Hepatic stellate cell (primary cell): ENCODE results near the gene MTREX.

Experiments used
- DNase-seq: peaks from one replicate; pipeline ENCODE4 v3.0.0; 2011; ENCODE audit warnings: low spot score

MTREX gene

DNA sequence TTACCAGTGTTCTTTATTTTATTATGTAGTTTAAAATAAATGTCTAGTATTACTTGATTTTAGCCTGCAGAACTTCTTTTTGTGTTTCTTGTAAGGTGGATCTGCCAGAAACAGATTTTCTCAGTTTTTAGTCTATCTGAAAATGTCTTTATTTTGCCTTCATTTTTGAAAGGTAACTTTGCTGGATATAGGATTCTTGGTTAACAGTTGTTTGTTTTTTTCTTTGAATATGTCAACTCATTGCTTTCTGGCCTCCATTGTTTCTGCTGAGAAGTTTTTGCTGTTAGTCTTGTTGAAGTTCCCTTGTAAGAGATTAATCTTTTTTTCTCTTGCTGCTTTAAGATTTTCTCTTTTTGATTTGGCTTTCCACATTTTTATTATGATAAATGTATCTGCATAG, 75.5 kb downstream of the MTREX start:
- DNase-seq: no peak

DNA sequence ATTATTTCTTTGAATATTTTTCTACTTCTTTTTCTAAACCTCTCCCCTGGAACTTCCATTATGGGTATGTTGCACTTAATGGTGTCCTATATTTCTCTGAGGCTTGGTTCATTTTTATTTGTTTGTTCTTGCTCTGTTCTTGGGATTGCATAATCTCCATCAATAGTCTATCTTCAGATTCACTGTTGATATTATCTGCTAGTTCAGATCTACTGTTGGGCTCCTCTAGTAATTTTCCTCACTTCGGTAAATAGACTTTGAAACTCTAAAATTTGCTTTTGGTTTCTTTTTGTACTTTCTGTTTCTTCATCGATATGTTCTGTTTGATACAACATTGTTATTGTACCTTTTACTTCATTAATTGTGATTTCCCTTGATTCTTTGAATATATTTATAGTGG, 76.3 kb downstream of the MTREX start:
- no peak for DNase-seq

DNA sequence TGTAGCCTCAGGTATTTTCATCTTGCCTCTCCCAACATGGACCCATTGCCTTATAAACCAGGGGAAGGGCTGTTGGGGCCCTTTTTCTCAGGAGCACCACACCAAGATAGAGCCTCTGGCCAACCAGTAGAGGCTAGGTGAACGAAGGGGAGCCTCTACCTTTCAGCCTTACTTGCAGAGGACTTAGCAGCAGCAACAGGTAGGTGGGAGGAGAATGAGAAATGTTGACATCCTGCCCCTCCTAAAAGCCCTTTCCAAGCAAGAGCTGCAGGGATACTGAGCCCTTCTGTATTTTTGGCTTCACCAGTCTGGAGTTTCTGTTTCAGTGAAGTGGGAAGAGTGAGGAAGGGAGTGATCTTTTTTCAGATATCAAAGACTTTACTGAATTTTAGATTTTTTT, 77.4 kb downstream of the MTREX start:
- no peak for DNase-seq

- no peak for DNase-seq
Observed at GRCh38 chr5:55385846-55386245, 78.1 kb downstream of the MTREX start.

DNA sequence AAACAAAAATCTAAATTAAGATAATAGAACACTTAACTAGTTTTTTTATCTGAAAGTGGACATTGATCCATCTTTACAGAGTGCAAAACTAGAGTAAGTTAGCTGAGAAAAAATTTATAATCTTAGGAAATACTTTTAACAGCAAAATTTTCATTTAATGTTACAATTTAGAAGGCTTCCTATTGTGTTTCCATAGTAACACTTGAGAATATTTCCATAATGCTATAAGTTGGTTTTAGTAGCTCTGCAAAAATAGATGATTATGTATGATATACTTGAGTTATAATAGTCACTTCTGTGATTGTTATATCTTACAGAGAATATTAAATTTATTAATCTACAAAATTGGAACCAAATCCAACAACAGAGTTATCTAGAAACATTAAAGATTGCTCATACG, 78.6 kb downstream of the MTREX start:
- DNase-seq: no peak

GRCh38 chr5:55387865-55388264, 80.1 kb downstream of the MTREX start:
- no peak for DNase-seq

DNA sequence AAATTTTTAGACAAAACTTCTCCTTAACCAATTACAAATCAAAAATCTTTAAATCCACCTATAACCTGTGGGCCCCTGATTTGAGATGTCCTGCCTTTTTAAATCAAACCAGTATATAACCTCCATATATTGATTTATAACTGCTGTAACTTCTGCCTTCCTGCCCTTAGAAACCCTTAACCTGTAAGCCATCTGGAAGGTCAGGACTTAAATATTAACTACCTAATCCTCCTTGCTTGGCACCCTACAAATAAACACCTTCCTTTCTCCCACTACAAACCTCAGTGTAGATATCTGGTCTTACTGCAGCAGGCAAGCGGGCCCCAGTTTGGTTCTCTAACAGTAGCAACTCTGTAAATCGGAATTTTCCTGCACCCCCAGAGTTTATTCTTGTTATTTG, 83.9 kb downstream of the MTREX start:
- no peak for DNase-seq

DNA sequence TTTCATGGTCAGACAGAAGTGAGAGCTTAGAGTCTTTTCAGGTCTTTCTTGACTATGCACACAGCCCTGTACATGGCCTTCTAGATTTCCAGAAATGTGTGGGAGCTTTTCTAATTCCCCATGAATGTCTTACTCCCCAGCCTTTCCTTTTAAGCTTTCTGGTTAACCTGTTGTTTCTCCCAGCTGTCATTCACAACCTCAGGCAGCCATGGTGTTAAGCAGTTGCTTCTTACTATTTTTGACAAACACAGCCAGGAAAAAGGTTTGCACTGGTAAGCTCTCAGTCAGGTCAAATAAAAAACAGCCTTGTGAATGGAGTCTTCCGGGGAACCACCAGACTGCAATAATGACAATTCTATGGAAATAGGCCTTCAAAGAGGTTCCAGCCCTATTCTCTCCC, 84.9 kb downstream of the MTREX start:
- DNase-seq: no peak

GRCh38 chr5:55393501-55394175, 85.8 kb downstream of the MTREX start:
- DNase-seq: no peak

- DNase-seq: no peak
Observed at GRCh38 chr5:55402199-55402598, 94.4 kb downstream of the MTREX start.

DNA sequence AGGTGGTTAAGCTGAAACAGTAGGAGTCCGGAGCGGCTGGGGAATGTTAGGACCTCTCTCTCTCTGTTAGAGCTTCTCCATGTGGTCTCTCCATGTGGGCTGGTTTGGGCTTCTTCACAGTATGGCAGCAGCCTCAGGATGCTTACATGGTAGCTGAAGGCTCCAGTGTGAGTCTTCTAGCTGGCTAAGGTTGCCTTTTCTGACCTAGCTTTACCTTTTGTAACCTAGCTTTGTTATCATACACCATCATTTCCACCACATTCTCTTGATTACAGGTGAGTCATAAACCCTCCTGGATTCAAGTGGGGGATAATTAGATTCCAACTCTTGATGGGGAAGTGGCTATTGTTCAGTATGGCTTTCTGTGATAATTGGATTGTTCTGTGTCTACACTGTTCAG, 98.5 kb downstream of the MTREX start:
- no peak for DNase-seq

DNA sequence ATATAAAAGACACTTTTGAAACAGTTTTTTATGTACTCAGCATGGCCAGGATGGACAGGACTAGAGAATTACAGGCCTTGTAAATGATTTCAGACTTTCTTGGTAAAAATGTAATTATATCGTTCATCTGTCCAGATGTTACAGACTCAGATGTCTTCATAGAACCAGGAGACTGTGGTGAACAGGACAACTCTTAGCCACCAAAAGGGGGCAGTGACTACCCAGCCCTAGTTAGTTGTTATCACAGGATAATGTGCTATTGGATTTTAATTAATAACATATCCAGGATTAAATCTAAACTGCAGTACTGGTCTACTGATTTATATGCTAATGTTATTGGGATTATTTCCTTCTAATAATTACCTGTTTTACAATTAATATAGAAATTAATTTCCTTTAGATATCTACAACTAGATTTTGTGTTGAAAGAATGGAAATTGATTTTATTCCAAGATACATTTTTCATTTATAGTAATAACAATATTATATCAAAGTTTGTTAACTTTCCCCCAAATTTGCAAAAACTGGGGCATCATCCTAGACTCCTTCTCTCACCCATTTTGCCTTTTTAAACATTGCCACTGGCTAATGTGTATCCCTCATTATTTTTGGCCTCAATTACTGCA, 99.4 kb downstream of the MTREX start:
- DNase-seq: peak; percentile 19

- no peak for DNase-seq
Observed at GRCh38 chr5:55407984-55408383, 100.2 kb downstream of the MTREX start.

- DNase-seq: no peak
Observed at GRCh38 chr5:55409775-55410174, 102.0 kb downstream of the MTREX start.

GRCh38 chr5:55410845-55411244, 103.1 kb downstream of the MTREX start:
- no peak for DNase-seq

DNA sequence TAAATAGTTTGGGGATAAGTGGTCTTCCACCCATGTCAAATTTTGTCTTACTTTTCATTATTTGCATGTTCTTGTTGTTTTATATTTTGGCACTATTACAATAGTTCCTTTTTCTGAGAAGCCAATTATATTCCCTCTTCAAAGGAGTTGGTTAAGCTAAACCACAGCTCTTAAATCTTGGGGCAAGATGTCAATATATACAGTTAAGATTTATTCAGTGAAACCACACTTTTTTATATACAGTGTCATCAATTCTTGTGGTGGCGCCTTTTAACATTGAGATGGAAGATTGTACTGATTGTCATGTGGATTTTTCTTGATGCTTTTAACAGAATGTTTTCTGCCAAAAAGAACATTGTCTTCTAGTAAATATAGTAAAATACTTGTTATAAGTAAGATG, 104.1 kb downstream of the MTREX start:
- DNase-seq: no peak

GRCh38 chr5:55413644-55414043, 105.9 kb downstream of the MTREX start:
- no peak for DNase-seq

GRCh38 chr5:55415071-55415470, 107.3 kb downstream of the MTREX start:
- no peak for DNase-seq

- DNase-seq: no peak
Observed at GRCh38 chr5:55416306-55416705, 108.5 kb downstream of the MTREX start.

- DNase-seq: peak; percentile 15
Observed at GRCh38 chr5:55418994-55419968, 111.5 kb downstream of the MTREX start.

GRCh38 chr5:55421074-55421529, 113.3 kb downstream of the MTREX start:
- DNase-seq: no peak

DNA sequence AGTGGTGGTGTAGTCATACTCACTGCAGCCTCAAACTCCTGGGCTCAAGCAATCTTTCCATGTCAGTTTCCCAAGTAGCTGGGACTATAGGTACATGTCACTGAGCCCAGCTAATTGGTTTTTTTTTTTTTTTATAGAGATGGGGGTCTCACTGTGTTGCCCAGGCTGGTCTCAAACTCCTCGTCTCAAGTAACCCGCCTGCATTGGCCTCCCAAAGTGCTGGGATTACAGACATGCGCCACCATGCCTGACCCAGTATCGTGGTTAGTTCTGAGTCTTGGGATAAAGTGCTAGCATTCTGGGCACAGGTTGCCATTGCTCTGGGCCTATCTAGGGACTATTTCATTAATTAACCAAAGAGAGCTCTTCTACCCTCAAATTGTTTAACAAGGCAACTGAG, 118.7 kb downstream of the MTREX start:
- DNase-seq: no peak

DNA sequence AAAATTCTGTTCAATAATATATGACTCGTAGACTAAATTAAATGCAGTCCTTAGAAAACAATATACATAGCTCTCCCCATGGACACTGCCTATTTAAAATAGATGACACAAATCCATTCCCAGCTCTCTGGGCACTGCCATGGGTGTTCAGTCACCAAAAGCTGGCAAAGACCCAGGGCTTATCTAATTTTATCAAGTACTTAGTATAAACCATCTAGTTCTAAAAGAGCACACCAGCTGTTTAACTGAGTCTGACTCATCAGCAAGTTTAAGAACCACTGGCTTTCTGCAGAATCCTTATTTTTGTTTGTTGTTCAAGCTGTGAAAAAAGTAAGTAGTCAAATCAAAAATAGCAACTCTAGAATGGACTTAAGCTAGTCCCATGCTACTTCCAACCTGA, 119.4 kb downstream of the MTREX start:
- DNase-seq: peak; percentile 61
